ENCODE data around the gene HIF3A.

HIF3A gene

GRCh38 chr19:46337487-46337886 is 40.6 kb downstream of the HIF3A start:
- DNase-seq: no peak

- DNase-seq: no peak
Observed at GRCh38 chr19:46339446-46339845, 42.6 kb downstream of the HIF3A start.

GRCh38 chr19:46340051-46340659 is 43.3 kb downstream of the HIF3A start:
- DNase-seq: no peak

GRCh38 chr19:46341937-46342336 is 45.1 kb downstream of the HIF3A start:
- no peak for DNase-seq

GRCh38 chr19:46344363-46344762 is 47.5 kb downstream of the HIF3A start:
- no peak for DNase-seq

- no peak for DNase-seq
Observed at GRCh38 chr19:46345157-46345556, 48.3 kb downstream of the HIF3A start.

GRCh38 chr19:46346821-46347571 is 50.2 kb downstream of the HIF3A start, which contains the start of gene PPP5C:
TSS of gene PPP5C (plus strand) at chr19:46347087. CDS start at chr19:46347097, 10 bp downstream.
- peak; percentile 92 for DNase-seq

GRCh38 chr19:46347572-46347883 is 50.7 kb downstream of the HIF3A start:
- no peak for DNase-seq

- no peak for DNase-seq
Observed at GRCh38 chr19:46347985-46348384, 51.1 kb downstream of the HIF3A start.

GRCh38 chr19:46349311-46349993 is 52.6 kb downstream of the HIF3A start:
- no peak for DNase-seq

GRCh38 chr19:46350029-46350757 is 53.4 kb downstream of the HIF3A start:
- DNase-seq: peak; percentile 47

GRCh38 chr19:46350758-46351159 is 53.9 kb downstream of the HIF3A start:
- DNase-seq: peak; percentile 49

GRCh38 chr19:46351241-46352041 is 54.6 kb downstream of the HIF3A start:
- no peak for DNase-seq

- DNase-seq: no peak
Observed at GRCh38 chr19:46353730-46354528, 57.1 kb downstream of the HIF3A start.

GRCh38 chr19:46355234-46356148 is 58.6 kb downstream of the HIF3A start:
- DNase-seq: peak; percentile 49

GRCh38 chr19:46356149-46357055 is 59.6 kb downstream of the HIF3A start:
- DNase-seq: no peak

- no peak for DNase-seq
Observed at GRCh38 chr19:46357846-46358583, 61.2 kb downstream of the HIF3A start.

GRCh38 chr19:46361915-46362314 is 65.1 kb downstream of the HIF3A start:
- no peak for DNase-seq

- DNase-seq: no peak
Observed at GRCh38 chr19:46364359-46364758, 67.5 kb downstream of the HIF3A start.

Data from stimulated activated CD8-positive, alpha-beta memory T cell treated with anti-CD3 and anti-CD28 coated beads, Interleukin-4, amount 100 ng/mL, for 48 hours (primary cell).